GM23338 (cell line): Measurements from ENCODE around the gene KLHL5. TPM values are rescaled to one million over a fixed set of nuclear protein-coding genes. Genes with fewer than 3 reads are reported as not detected.
A peak's percentile ranks its signal among the peaks of the same experiment; 100 is the strongest.

Experiments
- ATAC-seq: fragments of 200-7000 bp; cut with Tn5 transposase; 3 replicates; pipeline ENCODE4 v1.9.1; 2020
- DNase-seq: peaks from one replicate; pipeline ENCODE4 v3.0.0-alpha.2; 2015; ENCODE audit warnings: low spot score
- H2AFZ ChIP-seq: fragments of 200-600 bp; sonication (generic); 2 replicates; pipeline ENCODE4 v1.8.0; 2016; ENCODE audit warnings: antibody characterized with exemption, mild to moderate bottlenecking, moderate library complexity
- H3F3A ChIP-seq: fragments of 200-600 bp; sonication (generic); replicated peaks from 2 replicates; pipeline ENCODE4 v1.8.0; 2017; ENCODE audit warnings: antibody characterized with exemption, mixed run types, low read depth
- H3K27ac ChIP-seq: fragments of 200-600 bp; sonication (generic); 2 replicates; pipeline ENCODE4 v1.6.1; 2016; ENCODE audit warnings: low read depth
- H3K27me3 ChIP-seq: fragments of 200-600 bp; sonication (generic); 2 replicates; pipeline ENCODE4 v1.8.0; 2016; ENCODE audit warnings: mild to moderate bottlenecking, mixed run types, moderate library complexity; ENCODE audit not compliant: insufficient read depth
- H3K36me3 ChIP-seq: fragments of 200-600 bp; sonication (generic); 2 replicates; pipeline ENCODE4 v1.8.0; 2016; ENCODE audit warnings: mild to moderate bottlenecking; ENCODE audit not compliant: insufficient read depth
- H3K4me1 ChIP-seq: fragments of 200-600 bp; sonication (generic); 2 replicates; pipeline ENCODE4 v1.8.0; 2016; ENCODE audit warnings: mild to moderate bottlenecking, moderate library complexity; ENCODE audit not compliant: insufficient read depth
- H3K4me2 ChIP-seq: fragments of 200-600 bp; sonication (generic); 2 replicates; pipeline ENCODE4 v1.7.1; 2017; ENCODE audit warnings: mixed run types
- H3K4me3 ChIP-seq: fragments of 200-600 bp; sonication (generic); 2 replicates; pipeline ENCODE4 v1.6.1; 2016; ENCODE audit warnings: mixed run types
- H3K79me2 ChIP-seq: fragments of 200-600 bp; sonication (generic); replicated peaks from 2 replicates; pipeline ENCODE4 v1.8.0; 2017; ENCODE audit warnings: mild to moderate bottlenecking; ENCODE audit not compliant: insufficient read depth
- H3K9me2 ChIP-seq: fragments of 200-600 bp; sonication (generic); 2 replicates; pipeline ENCODE4 v1.8.0; 2017; ENCODE audit not compliant: insufficient read depth
- H4K20me1 ChIP-seq: fragments of 200-600 bp; sonication (generic); replicated peaks from 2 replicates; pipeline ENCODE4 v1.8.0; 2017; ENCODE audit warnings: mild to moderate bottlenecking; ENCODE audit not compliant: insufficient read depth
- H3K27ac Mint-ChIP-seq: 2 replicates; pipeline ENCODE4 v1.8.0; 2020; ENCODE audit warnings: inconsistent platforms, mild to moderate bottlenecking, moderate library complexity, mixed read lengths
- H3K27me3 Mint-ChIP-seq: 3 replicates; pipeline ENCODE4 v1.8.0; 2022; ENCODE audit warnings: low read depth, mild to moderate bottlenecking, moderate library complexity, mixed read lengths, inconsistent platforms; ENCODE audit not compliant: insufficient read depth, poor library complexity
- H3K36me3 Mint-ChIP-seq: 3 replicates; pipeline ENCODE4 v1.8.0; 2021; ENCODE audit warnings: low read depth, mild to moderate bottlenecking, inconsistent platforms, moderate library complexity, mixed read lengths
- H3K4me1 Mint-ChIP-seq: 3 replicates; pipeline ENCODE4 v1.8.0; 2020; ENCODE audit warnings: mild to moderate bottlenecking, inconsistent platforms, mixed read lengths
- H3K4me3 Mint-ChIP-seq: 3 replicates; pipeline ENCODE4 v1.8.0; 2021; ENCODE audit warnings: moderate library complexity, mild to moderate bottlenecking, inconsistent platforms, mixed read lengths
- H3K9me3 Mint-ChIP-seq: 3 replicates; pipeline ENCODE4 v1.8.0; 2020; ENCODE audit warnings: moderate library complexity, mild to moderate bottlenecking, inconsistent platforms, mixed read lengths
- CREB1 ChIP-seq: fragments of 250-450 bp; sonication (Bioruptor Pico); IDR thresholded peaks from 2 replicates; pipeline ENCODE4 v1.5.0; 2020; ENCODE audit warnings: low read depth, mild to moderate bottlenecking, moderate library complexity
- EZH2 ChIP-seq: fragments of 200-600 bp; sonication (generic); IDR thresholded peaks from one replicate; pipeline ENCODE4 v1.8.0; 2017; ENCODE audit warnings: antibody characterized with exemption, mild to moderate bottlenecking, low read depth; ENCODE audit not compliant: unreplicated experiment
- EZH2phosphoT487 ChIP-seq: fragments of 200-600 bp; sonication (generic); IDR thresholded peaks from one replicate; pipeline ENCODE4 v1.8.1; 2018; ENCODE audit warnings: antibody characterized with exemption; ENCODE audit not compliant: unreplicated experiment
- JUNB ChIP-seq: IDR thresholded peaks from one replicate; pipeline ENCODE4 v1.6.1; 2016; ENCODE audit warnings: antibody characterized with exemption; ENCODE audit not compliant: unreplicated experiment
- NANOG ChIP-seq: IDR thresholded peaks from 2 replicates; pipeline ENCODE4 v1.6.1; 2016; ENCODE audit warnings: antibody characterized with exemption, borderline replicate concordance
- POLR2AphosphoS5 ChIP-seq: IDR thresholded peaks from 2 replicates; pipeline ENCODE4 v1.6.1; 2016; ENCODE audit warnings: antibody characterized with exemption, low read depth
- STAT1 ChIP-seq: IDR thresholded peaks from one replicate; pipeline ENCODE4 v1.6.1; 2016; ENCODE audit warnings: antibody characterized with exemption; ENCODE audit not compliant: unreplicated experiment
- ZNF114 ChIP-seq: fragments of 250-450 bp; sonication (Bioruptor Pico); IDR thresholded peaks from 2 replicates; pipeline ENCODE4 v1.5.0; 2020; ENCODE audit warnings: mild to moderate bottlenecking, moderate library complexity
- ZNF331 ChIP-seq: fragments of 250-450 bp; sonication (Bioruptor Pico); IDR thresholded peaks from 2 replicates; pipeline ENCODE4 v1.5.0; 2020; ENCODE audit warnings: low read depth, mild to moderate bottlenecking, moderate library complexity
- polyA plus RNA-seq: library from polyadenylated mRNA; unstranded; fragments of >200 nt; fragmentation: Nextera tagmentation; extraction: Ambion mirVana; gene quantifications from 2 replicates; pipeline ENCODE4 v1.2.1, GENCODE V29; 2016
- total RNA-seq: library from RNA; depleted of rRNA; stranded (reverse); fragments of >200 nt; shearing (Covaris generic); gene quantifications from 2 replicates; pipeline ENCODE4 v1.2.3, GENCODE V29; 2014
- TF ChIP-seq, protein P1 (sequence below): fragments of 250-450 bp; sonication (Bioruptor Pico); IDR thresholded peaks from 2 replicates; pipeline ENCODE4 v1.5.0; 2020; ENCODE audit warnings: mild to moderate bottlenecking, moderate library complexity
- TF ChIP-seq, protein P2 (sequence below): IDR thresholded peaks from one replicate; pipeline ENCODE4 v1.6.1; 2018; ENCODE audit warnings: antibody characterized with exemption; ENCODE audit not compliant: unreplicated experiment
- TF ChIP-seq, protein P3 (sequence below), 2 experiments: fragments of 200-600 bp in 1 of 2; sonication (generic) in 1 of 2; conservative IDR thresholded peaks; 2 replicates each; pipeline versions ENCODE4 v1.5.1 to v1.6.1; 2016 to 2017; ENCODE audit warnings: antibody characterized with exemption in 2 of 2, low read depth in 2 of 2, mild to moderate bottlenecking in 2 of 2, moderate library complexity in 1 of 2
- TF ChIP-seq, protein P4 (sequence below): IDR thresholded peaks from 2 replicates; pipeline ENCODE4 v1.6.1; 2016; ENCODE audit warnings: antibody characterized with exemption

Gene KLHL5
- total and polyA plus RNA-seq, 2 experiments from 2014 or later = 9.4 to 24.5 TPM

DNA sequence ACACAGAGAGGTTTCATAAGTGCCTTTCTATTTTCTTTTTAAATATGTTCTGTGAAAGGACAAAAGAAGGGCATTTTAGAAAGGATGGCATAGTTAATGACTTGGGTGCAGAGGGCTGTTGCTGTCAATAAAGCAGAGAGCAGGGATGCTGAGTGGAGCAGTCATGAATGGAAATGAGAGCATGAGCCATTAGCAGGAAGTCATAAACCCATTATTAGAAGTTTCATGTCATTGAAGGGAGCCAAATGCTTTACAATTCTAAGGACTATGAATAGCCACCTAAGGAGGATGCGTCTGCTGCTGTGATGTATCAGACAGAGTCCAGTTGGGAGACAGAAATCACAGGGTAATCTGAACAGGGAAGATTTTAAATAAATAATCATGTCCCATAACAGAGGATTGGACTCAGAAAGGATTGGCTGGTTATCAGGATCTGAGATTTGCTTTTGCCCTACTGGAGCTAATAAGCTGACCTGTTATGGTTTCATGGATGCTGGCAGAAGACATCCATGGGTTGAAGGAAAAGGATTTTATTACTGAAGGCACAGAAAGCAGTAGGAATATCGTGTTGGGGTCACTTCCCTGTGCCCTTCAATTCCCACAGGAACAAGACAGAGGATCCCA lies 72.8 kb downstream of the KLHL5 start:
- Mint-ChIP-seq H3K27me3 (peaks cover 2% of the 10 kb centered on the region), H3K4me1 (peaks cover 10% of the 10 kb centered on the region; the same call in 2 of the 3 replicates), H3K36me3 (peaks cover 6% of the 10 kb centered on the region), H3K4me3 (no peak overlapping the region), H3K27ac (no peak overlapping the region), H3K9me3 (peaks cover 8% of the 10 kb centered on the region)
- H3K27ac ChIP-seq = no peak overlapping the region
- no peak overlapping the region for H3K4me2 ChIP-seq
- H4K20me1 ChIP-seq = no peaks in the 10 kb centered on the region
- ATAC-seq = no peak
- no peaks in the 10 kb centered on the region for H3K27me3 ChIP-seq
- no peaks in the 10 kb centered on the region for H3K79me2 ChIP-seq
- no peak for DNase-seq
- H3K36me3 ChIP-seq = no peaks in the 10 kb centered on the region
- no peak for TF ChIP-seq ZNF331 (CRISPR knock-in tag)
- TF ChIP-seq CREB1 (CRISPR knock-in tag) = no peak
- no peak for TF ChIP-seq EZH2phosphoT487
- no peak for TF ChIP-seq POLR2AphosphoS5
- no peak for TF ChIP-seq STAT1
- TF ChIP-seq ZNF114 = no peak
- TF ChIP-seq, protein P1, sequence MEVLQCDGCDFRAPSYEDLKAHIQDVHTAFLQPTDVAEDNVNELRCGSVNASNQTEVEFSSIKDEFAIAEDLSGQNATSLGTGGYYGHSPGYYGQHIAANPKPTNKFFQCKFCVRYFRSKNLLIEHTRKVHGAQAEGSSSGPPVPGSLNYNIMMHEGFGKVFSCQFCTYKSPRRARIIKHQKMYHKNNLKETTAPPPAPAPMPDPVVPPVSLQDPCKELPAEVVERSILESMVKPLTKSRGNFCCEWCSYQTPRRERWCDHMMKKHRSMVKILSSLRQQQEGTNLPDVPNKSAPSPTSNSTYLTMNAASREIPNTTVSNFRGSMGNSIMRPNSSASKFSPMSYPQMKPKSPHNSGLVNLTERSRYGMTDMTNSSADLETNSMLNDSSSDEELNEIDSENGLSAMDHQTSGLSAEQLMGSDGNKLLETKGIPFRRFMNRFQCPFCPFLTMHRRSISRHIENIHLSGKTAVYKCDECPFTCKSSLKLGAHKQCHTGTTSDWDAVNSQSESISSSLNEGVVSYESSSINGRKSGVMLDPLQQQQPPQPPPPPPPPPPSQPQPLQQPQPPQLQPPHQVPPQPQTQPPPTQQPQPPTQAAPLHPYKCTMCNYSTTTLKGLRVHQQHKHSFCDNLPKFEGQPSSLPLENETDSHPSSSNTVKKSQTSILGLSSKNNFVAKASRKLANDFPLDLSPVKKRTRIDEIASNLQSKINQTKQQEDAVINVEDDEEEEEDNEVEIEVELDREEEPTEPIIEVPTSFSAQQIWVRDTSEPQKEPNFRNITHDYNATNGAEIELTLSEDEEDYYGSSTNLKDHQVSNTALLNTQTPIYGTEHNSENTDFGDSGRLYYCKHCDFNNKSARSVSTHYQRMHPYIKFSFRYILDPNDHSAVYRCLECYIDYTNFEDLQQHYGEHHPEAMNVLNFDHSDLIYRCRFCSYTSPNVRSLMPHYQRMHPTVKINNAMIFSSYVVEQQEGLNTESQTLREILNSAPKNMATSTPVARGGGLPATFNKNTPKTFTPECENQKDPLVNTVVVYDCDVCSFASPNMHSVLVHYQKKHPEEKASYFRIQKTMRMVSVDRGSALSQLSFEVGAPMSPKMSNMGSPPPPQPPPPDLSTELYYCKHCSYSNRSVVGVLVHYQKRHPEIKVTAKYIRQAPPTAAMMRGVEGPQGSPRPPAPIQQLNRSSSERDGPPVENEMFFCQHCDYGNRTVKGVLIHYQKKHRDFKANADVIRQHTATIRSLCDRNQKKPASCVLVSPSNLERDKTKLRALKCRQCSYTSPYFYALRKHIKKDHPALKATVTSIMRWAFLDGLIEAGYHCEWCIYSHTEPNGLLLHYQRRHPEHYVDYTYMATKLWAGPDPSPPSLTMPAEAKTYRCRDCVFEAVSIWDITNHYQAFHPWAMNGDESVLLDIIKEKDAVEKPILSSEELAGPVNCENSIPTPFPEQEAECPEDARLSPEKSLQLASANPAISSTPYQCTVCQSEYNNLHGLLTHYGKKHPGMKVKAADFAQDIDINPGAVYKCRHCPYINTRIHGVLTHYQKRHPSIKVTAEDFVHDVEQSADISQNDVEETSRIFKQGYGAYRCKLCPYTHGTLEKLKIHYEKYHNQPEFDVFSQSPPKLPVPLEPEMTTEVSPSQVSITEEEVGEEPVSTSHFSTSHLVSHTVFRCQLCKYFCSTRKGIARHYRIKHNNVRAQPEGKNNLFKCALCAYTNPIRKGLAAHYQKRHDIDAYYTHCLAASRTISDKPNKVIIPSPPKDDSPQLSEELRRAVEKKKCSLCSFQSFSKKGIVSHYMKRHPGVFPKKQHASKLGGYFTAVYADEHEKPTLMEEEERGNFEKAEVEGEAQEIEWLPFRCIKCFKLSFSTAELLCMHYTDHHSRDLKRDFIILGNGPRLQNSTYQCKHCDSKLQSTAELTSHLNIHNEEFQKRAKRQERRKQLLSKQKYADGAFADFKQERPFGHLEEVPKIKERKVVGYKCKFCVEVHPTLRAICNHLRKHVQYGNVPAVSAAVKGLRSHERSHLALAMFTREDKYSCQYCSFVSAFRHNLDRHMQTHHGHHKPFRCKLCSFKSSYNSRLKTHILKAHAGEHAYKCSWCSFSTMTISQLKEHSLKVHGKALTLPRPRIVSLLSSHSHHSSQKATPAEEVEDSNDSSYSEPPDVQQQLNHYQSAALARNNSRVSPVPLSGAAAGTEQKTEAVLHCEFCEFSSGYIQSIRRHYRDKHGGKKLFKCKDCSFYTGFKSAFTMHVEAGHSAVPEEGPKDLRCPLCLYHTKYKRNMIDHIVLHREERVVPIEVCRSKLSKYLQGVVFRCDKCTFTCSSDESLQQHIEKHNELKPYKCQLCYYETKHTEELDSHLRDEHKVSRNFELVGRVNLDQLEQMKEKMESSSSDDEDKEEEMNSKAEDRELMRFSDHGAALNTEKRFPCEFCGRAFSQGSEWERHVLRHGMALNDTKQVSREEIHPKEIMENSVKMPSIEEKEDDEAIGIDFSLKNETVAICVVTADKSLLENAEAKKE = no peak
- TF ChIP-seq JUNB = no peak
- TF ChIP-seq, protein P2, sequence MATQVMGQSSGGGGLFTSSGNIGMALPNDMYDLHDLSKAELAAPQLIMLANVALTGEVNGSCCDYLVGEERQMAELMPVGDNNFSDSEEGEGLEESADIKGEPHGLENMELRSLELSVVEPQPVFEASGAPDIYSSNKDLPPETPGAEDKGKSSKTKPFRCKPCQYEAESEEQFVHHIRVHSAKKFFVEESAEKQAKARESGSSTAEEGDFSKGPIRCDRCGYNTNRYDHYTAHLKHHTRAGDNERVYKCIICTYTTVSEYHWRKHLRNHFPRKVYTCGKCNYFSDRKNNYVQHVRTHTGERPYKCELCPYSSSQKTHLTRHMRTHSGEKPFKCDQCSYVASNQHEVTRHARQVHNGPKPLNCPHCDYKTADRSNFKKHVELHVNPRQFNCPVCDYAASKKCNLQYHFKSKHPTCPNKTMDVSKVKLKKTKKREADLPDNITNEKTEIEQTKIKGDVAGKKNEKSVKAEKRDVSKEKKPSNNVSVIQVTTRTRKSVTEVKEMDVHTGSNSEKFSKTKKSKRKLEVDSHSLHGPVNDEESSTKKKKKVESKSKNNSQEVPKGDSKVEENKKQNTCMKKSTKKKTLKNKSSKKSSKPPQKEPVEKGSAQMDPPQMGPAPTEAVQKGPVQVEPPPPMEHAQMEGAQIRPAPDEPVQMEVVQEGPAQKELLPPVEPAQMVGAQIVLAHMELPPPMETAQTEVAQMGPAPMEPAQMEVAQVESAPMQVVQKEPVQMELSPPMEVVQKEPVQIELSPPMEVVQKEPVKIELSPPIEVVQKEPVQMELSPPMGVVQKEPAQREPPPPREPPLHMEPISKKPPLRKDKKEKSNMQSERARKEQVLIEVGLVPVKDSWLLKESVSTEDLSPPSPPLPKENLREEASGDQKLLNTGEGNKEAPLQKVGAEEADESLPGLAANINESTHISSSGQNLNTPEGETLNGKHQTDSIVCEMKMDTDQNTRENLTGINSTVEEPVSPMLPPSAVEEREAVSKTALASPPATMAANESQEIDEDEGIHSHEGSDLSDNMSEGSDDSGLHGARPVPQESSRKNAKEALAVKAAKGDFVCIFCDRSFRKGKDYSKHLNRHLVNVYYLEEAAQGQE = no peak
- TF ChIP-seq, protein P3, sequence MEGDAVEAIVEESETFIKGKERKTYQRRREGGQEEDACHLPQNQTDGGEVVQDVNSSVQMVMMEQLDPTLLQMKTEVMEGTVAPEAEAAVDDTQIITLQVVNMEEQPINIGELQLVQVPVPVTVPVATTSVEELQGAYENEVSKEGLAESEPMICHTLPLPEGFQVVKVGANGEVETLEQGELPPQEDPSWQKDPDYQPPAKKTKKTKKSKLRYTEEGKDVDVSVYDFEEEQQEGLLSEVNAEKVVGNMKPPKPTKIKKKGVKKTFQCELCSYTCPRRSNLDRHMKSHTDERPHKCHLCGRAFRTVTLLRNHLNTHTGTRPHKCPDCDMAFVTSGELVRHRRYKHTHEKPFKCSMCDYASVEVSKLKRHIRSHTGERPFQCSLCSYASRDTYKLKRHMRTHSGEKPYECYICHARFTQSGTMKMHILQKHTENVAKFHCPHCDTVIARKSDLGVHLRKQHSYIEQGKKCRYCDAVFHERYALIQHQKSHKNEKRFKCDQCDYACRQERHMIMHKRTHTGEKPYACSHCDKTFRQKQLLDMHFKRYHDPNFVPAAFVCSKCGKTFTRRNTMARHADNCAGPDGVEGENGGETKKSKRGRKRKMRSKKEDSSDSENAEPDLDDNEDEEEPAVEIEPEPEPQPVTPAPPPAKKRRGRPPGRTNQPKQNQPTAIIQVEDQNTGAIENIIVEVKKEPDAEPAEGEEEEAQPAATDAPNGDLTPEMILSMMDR (conservative IDR thresholded peaks at IDR 0.05; ENCODE audit: low read depth in 2 of 2) = no peak
- TF ChIP-seq EZH2 = no peak
- TF ChIP-seq NANOG = no peak
- TF ChIP-seq, protein P4, sequence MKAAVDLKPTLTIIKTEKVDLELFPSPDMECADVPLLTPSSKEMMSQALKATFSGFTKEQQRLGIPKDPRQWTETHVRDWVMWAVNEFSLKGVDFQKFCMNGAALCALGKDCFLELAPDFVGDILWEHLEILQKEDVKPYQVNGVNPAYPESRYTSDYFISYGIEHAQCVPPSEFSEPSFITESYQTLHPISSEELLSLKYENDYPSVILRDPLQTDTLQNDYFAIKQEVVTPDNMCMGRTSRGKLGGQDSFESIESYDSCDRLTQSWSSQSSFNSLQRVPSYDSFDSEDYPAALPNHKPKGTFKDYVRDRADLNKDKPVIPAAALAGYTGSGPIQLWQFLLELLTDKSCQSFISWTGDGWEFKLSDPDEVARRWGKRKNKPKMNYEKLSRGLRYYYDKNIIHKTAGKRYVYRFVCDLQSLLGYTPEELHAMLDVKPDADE = no peak
- H3F3A ChIP-seq = no peaks in the 10 kb centered on the region
- H2AFZ ChIP-seq = peak overlapping the region; percentile 39; the same call in 1 of the 2 replicates
- H3K4me1 ChIP-seq = no peaks in the 10 kb centered on the region
- no peaks in the 10 kb centered on the region for H3K9me2 ChIP-seq
- no peak overlapping the region for H3K4me3 ChIP-seq
